ENCODE data around the gene KCNH8.

GRCh38 chr3:19456738-19457137 lies 308.4 kb downstream of the KCNH8 start:
- TF ChIP-seq EZH2phosphoT487 (IDR thresholded peaks at IDR 0.05; ENCODE audit: insufficient read depth, low read depth): no peak
- no peak for TF ChIP-seq EZH2 (IDR thresholded peaks at IDR 0.05; ENCODE audit: insufficient read depth, poor library complexity, severe bottlenecking)
